Astrocyte (in vitro differentiated cells and primary cell): Measurements from ENCODE around the gene HMMR.

Source experiments
- CTCF ChIP-seq: IDR thresholded peaks from 2 replicates; pipeline ENCODE4 v1.5.1; 2011; ENCODE audit warnings: low read depth, mild to moderate bottlenecking, inconsistent platforms, low read length, moderate library complexity; ENCODE audit not compliant: insufficient read depth
- EZH2 ChIP-seq: IDR thresholded peaks from 2 replicates; pipeline ENCODE4 v1.6.1; 2012; ENCODE audit warnings: mild to moderate bottlenecking, low read length, inconsistent platforms; ENCODE audit not compliant: insufficient read depth

GRCh38 chr5:163540696-163541095, 80.3 kb downstream of the HMMR start:
- TF ChIP-seq CTCF = no peak
- no peak for TF ChIP-seq EZH2
